NCI-H446 (cell line): ENCODE measurements around the gene PDIA2.

Source experiments
- DNase-seq, 2 experiments: peaks; one replicate each; lab custom pipeline; 2025; lab: John Stamatoyannopoulos, UW

PDIA2 gene

GRCh38 chr16:280991-281659, 1.8 kb upstream of the PDIA2 start:
- DNase-seq, result no peak

GRCh38 chr16:281660-282255, 1.2 kb upstream of the PDIA2 start:
- DNase-seq, result no peak

- no peak for DNase-seq
Observed at GRCh38 chr16:282491-282890, 473 bp upstream of the PDIA2 start.

- DNase-seq, result no peak
Observed at GRCh38 chr16:284204-285120, 1.5 kb downstream of the PDIA2 start.

GRCh38 chr16:285146-286055, 2.4 kb downstream of the PDIA2 start:
- DNase-seq, result no peak

- no peak for DNase-seq
Observed at GRCh38 chr16:286491-287297, 3.7 kb downstream of the PDIA2 start.

- DNase-seq, result no peak
Observed at GRCh38 chr16:287298-287811, 4.4 kb downstream of the PDIA2 start.

- no peak for DNase-seq
Observed at GRCh38 chr16:287981-288920, 5.3 kb downstream of the PDIA2 start.

GRCh38 chr16:289395-289997, 6.5 kb downstream of the PDIA2 start:
- DNase-seq, result no peak

GRCh38 chr16:290015-290680, 7.2 kb downstream of the PDIA2 start:
- no peak for DNase-seq

GRCh38 chr16:290681-291405, 7.9 kb downstream of the PDIA2 start:
- DNase-seq, result no peak

- no peak for DNase-seq
Observed at GRCh38 chr16:291539-291938, 8.6 kb downstream of the PDIA2 start.

GRCh38 chr16:293043-293775, 10.2 kb downstream of the PDIA2 start:
- no peak for DNase-seq

GRCh38 chr16:296276-296675, 13.3 kb downstream of the PDIA2 start:
- DNase-seq, result no peak

- DNase-seq, result no peak
Observed at GRCh38 chr16:296806-297510, 14.0 kb downstream of the PDIA2 start.

- DNase-seq, result no peak
Observed at GRCh38 chr16:297832-298231, 14.9 kb downstream of the PDIA2 start.

- DNase-seq, result no peak
Observed at GRCh38 chr16:301235-301634, 18.3 kb downstream of the PDIA2 start.
